Mucosa of descending colon (tissue), 3 donors: Measurements from ENCODE around the gene PTPMT1. TPM values are rescaled to one million over a fixed set of nuclear protein-coding genes. Genes with fewer than 3 reads are reported as not detected.
A peak's percentile ranks its signal among the peaks of the same experiment; 100 is the strongest.
"Not testable (repeated sequence)": the region's sequence is repeated elsewhere in the genome, so short reads cannot be mapped to it uniquely, and the experiment has no call there.

Experiments
- ATAC-seq: fragments of 200-7000 bp; cut with Tn5 transposase; one replicate; pipeline ENCODE4 v1.9.1; 2020; ENCODE audit warnings: mild to moderate bottlenecking, moderate library complexity
- DNase-seq, 3 donors: peaks; one replicate each; pipeline ENCODE4 v3.0.0-alpha.2; 2020
- H3K36me3 ChIP-seq: fragments of 200-600 bp; one replicate; pipeline ENCODE4 v1.8.0; 2021; ENCODE audit warnings: low read depth, mild to moderate bottlenecking
- H3K4me1 ChIP-seq: fragments of 200-600 bp; one replicate; pipeline ENCODE4 v1.8.0; 2021; ENCODE audit warnings: low read depth, mild to moderate bottlenecking
- H3K4me3 ChIP-seq: fragments of 200-600 bp; one replicate; pipeline ENCODE4 v1.8.0; 2021; ENCODE audit warnings: mild to moderate bottlenecking
- H3K9me3 ChIP-seq: fragments of 200-600 bp; one replicate; pipeline ENCODE4 v1.8.0; 2021; ENCODE audit warnings: mild to moderate bottlenecking
- intact Hi-C, 2 donors: fragments of 100-400 bp; cut with DNase I in 1 of 2; cut with micrococcal nuclease in 1 of 2; formaldehyde crosslinking; loops; one replicate each; pipeline versions ENCODE4 v1.11.0 to v1.11.1; 2022; cut with DNase I, micrococcal nuclease
- total RNA-seq, 3 donors: library from RNA; stranded (reverse); fragmentation: NEBNext Ultra II Directional in 2 of 3; extraction: Animal tissue kit (Norgen Biotek cat#: 25700) in 2 of 3; gene quantifications; one replicate each; pipeline versions ENCODE4 v1.2.1 to v1.2.4, GENCODE V29; 2021 to 2023
- TF ChIP-seq, protein P1 (sequence below): fragments of 200-600 bp; IDR thresholded peaks from one replicate; pipeline ENCODE4 v1.8.0; 2022; ENCODE audit warnings: antibody characterized with exemption, mild to moderate bottlenecking
- donor health status: DM: no; HTN: no; CAD: no; lungs with moderate emphysema.
- donor health status: DM: no; HTN: no; CAD: no.
- donor health status: DM: no; HTN: yes; CAD: no.

PTPMT1 gene
- total RNA-seq, 3 donors from 2014 or later: 20.8 to 36.1 (median 27.1) TPM

GRCh38 chr11:47523490-47524225, 41.7 kb upstream of the PTPMT1 start:
- peak; percentile 81 for ATAC-seq
- no peaks in the 10 kb centered on the region for H3K9me3 ChIP-seq
- peaks cover 30% of the 10 kb centered on the region for H3K4me1 ChIP-seq
- peak in 1 of 3 donors; percentile 60 for DNase-seq
- intact Hi-C loops: no loop called here
- H3K36me3 ChIP-seq: no peaks in the 10 kb centered on the region
- TF ChIP-seq, protein P1, sequence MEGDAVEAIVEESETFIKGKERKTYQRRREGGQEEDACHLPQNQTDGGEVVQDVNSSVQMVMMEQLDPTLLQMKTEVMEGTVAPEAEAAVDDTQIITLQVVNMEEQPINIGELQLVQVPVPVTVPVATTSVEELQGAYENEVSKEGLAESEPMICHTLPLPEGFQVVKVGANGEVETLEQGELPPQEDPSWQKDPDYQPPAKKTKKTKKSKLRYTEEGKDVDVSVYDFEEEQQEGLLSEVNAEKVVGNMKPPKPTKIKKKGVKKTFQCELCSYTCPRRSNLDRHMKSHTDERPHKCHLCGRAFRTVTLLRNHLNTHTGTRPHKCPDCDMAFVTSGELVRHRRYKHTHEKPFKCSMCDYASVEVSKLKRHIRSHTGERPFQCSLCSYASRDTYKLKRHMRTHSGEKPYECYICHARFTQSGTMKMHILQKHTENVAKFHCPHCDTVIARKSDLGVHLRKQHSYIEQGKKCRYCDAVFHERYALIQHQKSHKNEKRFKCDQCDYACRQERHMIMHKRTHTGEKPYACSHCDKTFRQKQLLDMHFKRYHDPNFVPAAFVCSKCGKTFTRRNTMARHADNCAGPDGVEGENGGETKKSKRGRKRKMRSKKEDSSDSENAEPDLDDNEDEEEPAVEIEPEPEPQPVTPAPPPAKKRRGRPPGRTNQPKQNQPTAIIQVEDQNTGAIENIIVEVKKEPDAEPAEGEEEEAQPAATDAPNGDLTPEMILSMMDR: no peak
- H3K4me3 ChIP-seq: no peak overlapping the region

- TF ChIP-seq, protein P1: no peak
- H3K36me3 ChIP-seq: no peaks in the 10 kb centered on the region
- H3K4me1 ChIP-seq: peaks cover 26% of the 10 kb centered on the region
- DNase-seq: no peak
- intact Hi-C loops: no loop called here
- peak; percentile 32 for ATAC-seq
- H3K9me3 ChIP-seq: no peaks in the 10 kb centered on the region
- no peak overlapping the region for H3K4me3 ChIP-seq
Measured at GRCh38 chr11:47524291-47524874, 41.0 kb upstream of the PTPMT1 start.

GRCh38 chr11:47526032-47526431, 39.4 kb upstream of the PTPMT1 start:
- ATAC-seq, DNase-seq, H3K9me3 ChIP-seq, H3K36me3 ChIP-seq, intact Hi-C loops, H3K4me3 ChIP-seq: not testable (repeated sequence)
- peaks cover 26% of the 10 kb centered on the region for H3K4me1 ChIP-seq

- TF ChIP-seq, protein P1: no peak
- ATAC-seq: no peak
- Histone ChIP-seq H3K4me1 (peaks cover 26% of the 10 kb centered on the region), H3K36me3 (no peaks in the 10 kb centered on the region), H3K4me3 (no peak overlapping the region), H3K9me3 (no peaks in the 10 kb centered on the region)
- intact Hi-C loops: no loop called here
- no peak for DNase-seq
Measured at GRCh38 chr11:47527186-47527585, 38.2 kb upstream of the PTPMT1 start.

- H3K4me3 ChIP-seq: no peak overlapping the region
- H3K9me3 ChIP-seq: no peaks in the 10 kb centered on the region
- intact Hi-C loops: no loop called here
- H3K4me1 ChIP-seq: peaks cover 8% of the 10 kb centered on the region
- TF ChIP-seq, protein P1: no peak
- no peaks in the 10 kb centered on the region for H3K36me3 ChIP-seq
- no peak for DNase-seq
- ATAC-seq: no peak
Measured at GRCh38 chr11:47529951-47530350, 35.4 kb upstream of the PTPMT1 start.

DNA sequence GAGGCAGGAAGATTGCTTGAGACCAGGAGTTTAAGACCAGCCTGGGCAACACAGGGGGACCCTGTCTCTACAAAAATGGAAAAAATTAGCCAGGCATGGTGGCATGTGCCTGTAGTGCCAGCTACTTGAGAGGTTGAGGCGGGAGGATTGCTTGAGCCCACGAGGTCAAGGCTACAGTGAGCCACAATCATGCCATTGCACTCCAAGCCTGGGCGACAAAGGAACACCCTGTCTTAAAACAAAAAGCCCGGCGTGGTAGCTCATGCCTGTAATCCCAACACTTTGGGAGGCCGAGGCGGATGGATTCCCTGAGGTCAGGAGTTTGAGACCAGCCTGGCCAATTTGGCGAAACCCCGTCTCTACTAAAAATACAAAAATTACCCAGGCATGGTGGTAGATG, 34.7 kb upstream of the PTPMT1 start:
- intact Hi-C loops, DNase-seq, H3K36me3 ChIP-seq, H3K4me3 ChIP-seq, H3K4me1 ChIP-seq, H3K9me3 ChIP-seq, ATAC-seq: not testable (repeated sequence)
